Measurements from ENCODE around the gene MAGI1.

Gene MAGI1

DNA sequence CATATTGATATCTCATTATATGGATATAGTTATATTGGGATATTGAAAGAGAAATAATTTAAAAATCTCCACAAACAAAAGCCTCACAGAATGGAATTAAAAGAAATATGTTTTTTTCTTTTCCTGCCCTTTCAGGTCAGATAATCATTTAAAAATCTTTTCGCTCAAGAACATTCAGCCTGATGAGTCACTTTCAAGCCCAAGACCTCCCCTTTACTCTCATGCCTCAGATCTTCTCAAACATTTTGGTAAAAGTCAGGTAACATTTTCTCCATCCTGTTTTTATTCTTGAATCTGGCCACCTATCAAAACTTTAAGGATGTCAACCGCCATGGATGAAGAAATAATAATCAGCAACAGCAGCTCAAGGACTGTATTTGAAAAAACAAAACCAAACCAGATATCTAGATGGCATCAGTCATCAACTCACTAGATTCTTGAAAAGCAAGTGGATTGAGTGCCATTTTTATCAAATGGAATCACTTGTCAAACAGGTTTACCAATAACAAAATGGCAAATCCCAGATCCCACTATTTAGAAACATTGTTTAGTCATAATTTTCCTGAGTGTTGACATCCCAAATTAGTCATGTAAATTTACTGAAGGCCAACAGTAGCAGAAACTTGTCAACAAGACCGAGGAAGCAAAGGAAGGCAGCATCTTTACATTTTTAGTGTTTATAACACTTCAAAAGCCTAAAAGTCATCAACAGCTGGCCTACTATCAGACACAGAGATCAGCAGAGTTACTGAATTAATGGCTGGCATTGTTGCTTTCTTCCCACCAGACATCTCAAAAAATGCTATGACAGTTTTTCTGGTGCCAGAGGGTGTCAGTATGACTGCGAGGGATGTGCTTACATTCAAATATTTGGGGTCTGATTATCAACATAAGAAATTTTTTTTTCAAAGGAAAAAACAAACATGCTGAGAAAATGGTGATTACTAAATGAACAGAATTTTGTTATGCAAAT lies 444.7 kb downstream of the MAGI1 start:
- H3K4me3 ChIP-seq (ENCODE audit: low read length): no peak overlapping the region
- H3K18ac ChIP-seq (ENCODE audit: low read length): no peak overlapping the region
- H3K36me3 ChIP-seq (ENCODE audit: control insufficient read depth, insufficient read depth, low read length): no peaks in the 10 kb centered on the region
- H3K4me1 ChIP-seq (ENCODE audit: control insufficient read depth, low read depth, low read length): peaks cover 6% of the 10 kb centered on the region
- no peak overlapping the region for H2BK120ac ChIP-seq (ENCODE audit: low read depth, low read length)
- no peak overlapping the region for H4K8ac ChIP-seq (ENCODE audit: low read depth, low read length)
- no peak overlapping the region for H2BK5ac ChIP-seq (ENCODE audit: low read length)
- H3K4me2 ChIP-seq (ENCODE audit: low read length): no peak overlapping the region
- no peak overlapping the region for H2BK15ac ChIP-seq (replicated peaks; ENCODE audit: low read depth)
- H3K23ac ChIP-seq (ENCODE audit: low read length): no peak overlapping the region
- no peaks in the 10 kb centered on the region for H3K27me3 ChIP-seq (ENCODE audit: insufficient read depth, low read length, poor library complexity)
- WGBS (ENCODE audit: extremely low coverage, insufficient coverage, low lambda C conversion rate): no CpG with 5 or more reads among the region's 4 CpGs
- H3K9ac ChIP-seq (ENCODE audit: low read length): no peak overlapping the region
- DNase-seq: no peak
- H4K5ac ChIP-seq (ENCODE audit: low read length): no peak overlapping the region
- no peak overlapping the region for H3K56ac ChIP-seq (ENCODE audit: low read length)
- no peak overlapping the region for H2AK5ac ChIP-seq (ENCODE audit: low read length)
- peaks cover 8% of the 10 kb centered on the region for H3K79me1 ChIP-seq (ENCODE audit: low read length)
- H3K4ac ChIP-seq (ENCODE audit: low read depth, low read length): no peak overlapping the region
- H3K27ac ChIP-seq (ENCODE audit: low read depth, low read length): no peak overlapping the region
- peaks cover 25% of the 10 kb centered on the region for H3K79me2 ChIP-seq (ENCODE audit: control insufficient read depth, insufficient read depth, low read length)

DNA sequence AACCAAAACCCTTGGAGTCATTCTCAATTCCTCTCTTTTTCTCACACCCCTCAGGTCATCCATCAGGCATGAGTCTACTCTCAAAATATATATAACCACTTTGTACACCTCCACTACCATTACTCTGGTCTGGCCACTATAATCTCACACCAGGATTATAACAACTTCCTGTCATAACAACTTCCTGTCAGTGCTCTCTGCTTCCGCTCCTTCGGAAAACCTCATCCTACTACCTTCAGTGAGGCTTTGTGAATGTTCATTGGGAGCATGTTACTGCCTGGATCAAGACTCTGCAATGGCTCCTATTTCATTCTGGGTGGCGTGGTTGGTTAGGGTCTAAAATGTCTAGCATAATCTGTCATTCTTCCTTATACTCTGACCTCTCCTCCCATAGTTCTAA lies 447.4 kb downstream of the MAGI1 start:
- H3K9ac ChIP-seq (ENCODE audit: low read length): no peak overlapping the region
- no peak overlapping the region for H3K4ac ChIP-seq (ENCODE audit: low read depth, low read length)
- peaks cover 29% of the 10 kb centered on the region for H3K79me2 ChIP-seq (ENCODE audit: control insufficient read depth, insufficient read depth, low read length)
- H3K4me2 ChIP-seq (ENCODE audit: low read length): no peak overlapping the region
- no peak for DNase-seq
- no peak overlapping the region for H2BK5ac ChIP-seq (ENCODE audit: low read length)
- no peak overlapping the region for H3K27ac ChIP-seq (ENCODE audit: low read depth, low read length)
- no peak overlapping the region for H3K56ac ChIP-seq (ENCODE audit: low read length)
- no peaks in the 10 kb centered on the region for H3K27me3 ChIP-seq (ENCODE audit: insufficient read depth, low read length, poor library complexity)
- no peak overlapping the region for H2BK120ac ChIP-seq (ENCODE audit: low read depth, low read length)
- H3K18ac ChIP-seq (ENCODE audit: low read length): no peak overlapping the region
- H3K79me1 ChIP-seq (ENCODE audit: low read length): peaks cover 6% of the 10 kb centered on the region
- no peak overlapping the region for H3K23ac ChIP-seq (ENCODE audit: low read length)
- no peak overlapping the region for H2AK5ac ChIP-seq (ENCODE audit: low read length)
- H3K4me1 ChIP-seq (ENCODE audit: control insufficient read depth, low read depth, low read length): peaks cover 9% of the 10 kb centered on the region
- no peaks in the 10 kb centered on the region for H3K36me3 ChIP-seq (ENCODE audit: control insufficient read depth, insufficient read depth, low read length)
- no peak overlapping the region for H4K5ac ChIP-seq (ENCODE audit: low read length)
- no CpG with 5 or more reads among the region's 3 CpGs for WGBS (ENCODE audit: extremely low coverage, insufficient coverage, low lambda C conversion rate)
- no peak overlapping the region for H3K4me3 ChIP-seq (ENCODE audit: low read length)
- H2BK15ac ChIP-seq (replicated peaks; ENCODE audit: low read depth): no peak overlapping the region
- H4K8ac ChIP-seq (ENCODE audit: low read depth, low read length): no peak overlapping the region

DNA sequence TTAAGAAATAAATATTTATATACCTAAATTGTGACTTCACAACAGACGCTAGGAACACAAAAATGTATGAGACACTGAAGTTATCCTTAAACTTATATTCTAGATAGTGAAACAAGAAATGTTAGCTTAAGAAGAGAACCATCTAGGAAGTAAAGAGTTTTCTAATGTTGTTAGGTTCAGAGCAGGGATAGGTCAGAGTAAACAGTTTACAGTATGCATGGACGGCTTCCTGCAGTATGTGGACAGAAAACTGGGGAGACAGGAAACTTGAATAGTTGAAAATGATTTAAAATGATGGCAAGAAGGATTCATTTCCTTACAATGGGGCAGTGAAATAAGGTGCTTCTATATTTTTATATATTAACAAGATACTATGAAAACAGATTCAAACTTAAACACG lies 449.8 kb downstream of the MAGI1 start:
- H3K79me1 ChIP-seq (ENCODE audit: low read length): peaks cover 6% of the 10 kb centered on the region
- no peak overlapping the region for H2BK5ac ChIP-seq (ENCODE audit: low read length)
- H4K5ac ChIP-seq (ENCODE audit: low read length): no peak overlapping the region
- H2BK15ac ChIP-seq (replicated peaks; ENCODE audit: low read depth): no peak overlapping the region
- H3K4me1 ChIP-seq (ENCODE audit: control insufficient read depth, low read depth, low read length): peaks cover 6% of the 10 kb centered on the region
- H3K56ac ChIP-seq (ENCODE audit: low read length): no peak overlapping the region
- H2BK120ac ChIP-seq (ENCODE audit: low read depth, low read length): no peak overlapping the region
- no peak overlapping the region for H3K4ac ChIP-seq (ENCODE audit: low read depth, low read length)
- no peak overlapping the region for H3K4me2 ChIP-seq (ENCODE audit: low read length)
- peaks cover 21% of the 10 kb centered on the region for H3K79me2 ChIP-seq (ENCODE audit: control insufficient read depth, insufficient read depth, low read length)
- H3K23ac ChIP-seq (ENCODE audit: low read length): no peak overlapping the region
- no peak overlapping the region for H3K9ac ChIP-seq (ENCODE audit: low read length)
- no CpG with 5 or more reads among the region's 3 CpGs for WGBS (ENCODE audit: extremely low coverage, insufficient coverage, low lambda C conversion rate)
- no peaks in the 10 kb centered on the region for H3K27me3 ChIP-seq (ENCODE audit: insufficient read depth, low read length, poor library complexity)
- H3K4me3 ChIP-seq (ENCODE audit: low read length): no peak overlapping the region
- no peak overlapping the region for H3K18ac ChIP-seq (ENCODE audit: low read length)
- no peak overlapping the region for H4K8ac ChIP-seq (ENCODE audit: low read depth, low read length)
- no peak for DNase-seq
- no peak overlapping the region for H3K27ac ChIP-seq (ENCODE audit: low read depth, low read length)
- no peaks in the 10 kb centered on the region for H3K36me3 ChIP-seq (ENCODE audit: control insufficient read depth, insufficient read depth, low read length)
- no peak overlapping the region for H2AK5ac ChIP-seq (ENCODE audit: low read length)

DNA sequence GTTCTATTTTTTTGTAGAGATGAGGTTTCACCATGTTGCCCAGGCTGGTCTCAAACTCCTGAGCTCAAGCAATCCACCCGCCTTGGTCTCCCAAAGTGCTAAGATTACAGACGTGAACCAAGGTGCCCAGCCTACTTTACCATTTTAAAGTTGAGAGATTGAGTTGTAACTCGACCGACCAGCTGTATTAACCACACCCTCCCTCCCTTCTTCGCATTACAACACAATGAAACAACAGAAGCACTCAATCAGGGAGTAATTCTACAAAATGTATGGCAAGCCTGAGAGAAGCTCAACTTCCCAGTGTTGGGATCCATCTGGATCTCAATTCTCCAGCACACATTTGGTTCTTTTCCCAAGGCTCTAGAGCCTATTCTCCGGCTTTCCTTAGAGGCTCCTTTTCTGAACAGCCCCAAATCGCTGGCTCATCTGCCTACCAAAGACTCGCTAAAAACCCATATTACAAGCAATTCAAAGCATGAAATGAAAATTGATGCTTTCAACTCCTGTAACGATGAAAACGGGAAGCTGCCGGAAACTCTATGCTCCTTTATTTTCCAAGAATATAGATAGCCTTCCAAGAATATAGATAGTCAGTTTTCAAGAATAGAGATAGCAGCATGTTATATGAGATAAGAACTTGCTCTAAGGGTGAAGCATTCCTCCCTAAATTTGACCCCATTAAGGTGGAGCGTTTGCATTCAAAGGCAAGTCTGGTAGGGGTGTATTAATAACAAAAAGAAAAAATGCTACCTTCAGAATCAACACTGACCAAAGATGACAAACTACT lies 450.9 kb downstream of the MAGI1 start:
- H3K9ac ChIP-seq (ENCODE audit: low read length): no peak overlapping the region
- H2BK15ac ChIP-seq (replicated peaks; ENCODE audit: low read depth): no peak overlapping the region
- no peak overlapping the region for H3K56ac ChIP-seq (ENCODE audit: low read length)
- peaks cover 21% of the 10 kb centered on the region for H3K79me2 ChIP-seq (ENCODE audit: control insufficient read depth, insufficient read depth, low read length)
- H3K79me1 ChIP-seq (ENCODE audit: low read length): peaks cover 6% of the 10 kb centered on the region
- WGBS (ENCODE audit: extremely low coverage, insufficient coverage, low lambda C conversion rate): no CpG with 5 or more reads among the region's 12 CpGs
- no peak overlapping the region for H3K27ac ChIP-seq (ENCODE audit: low read depth, low read length)
- H2BK120ac ChIP-seq (ENCODE audit: low read depth, low read length): no peak overlapping the region
- peak overlapping the region; percentile 94 for H3K18ac ChIP-seq (ENCODE audit: low read length)
- no peak overlapping the region for H2AK5ac ChIP-seq (ENCODE audit: low read length)
- DNase-seq: no peak
- no peak overlapping the region for H2BK5ac ChIP-seq (ENCODE audit: low read length)
- no peak overlapping the region for H4K5ac ChIP-seq (ENCODE audit: low read length)
- peaks cover 6% of the 10 kb centered on the region for H3K4me1 ChIP-seq (ENCODE audit: control insufficient read depth, low read depth, low read length)
- H3K36me3 ChIP-seq (ENCODE audit: control insufficient read depth, insufficient read depth, low read length): no peaks in the 10 kb centered on the region
- H3K4ac ChIP-seq (ENCODE audit: low read depth, low read length): no peak overlapping the region
- H3K27me3 ChIP-seq (ENCODE audit: insufficient read depth, low read length, poor library complexity): no peaks in the 10 kb centered on the region
- no peak overlapping the region for H3K23ac ChIP-seq (ENCODE audit: low read length)
- H3K4me2 ChIP-seq (ENCODE audit: low read length): no peak overlapping the region
- no peak overlapping the region for H3K4me3 ChIP-seq (ENCODE audit: low read length)
- H4K8ac ChIP-seq (ENCODE audit: low read depth, low read length): no peak overlapping the region

GRCh38 chr3:65584913-65585312 lies 453.8 kb downstream of the MAGI1 start:
- Histone ChIP-seq H3K9ac (ENCODE audit: low read length) (no peak overlapping the region), H4K8ac (ENCODE audit: low read depth, low read length) (no peak overlapping the region), H3K18ac (ENCODE audit: low read length) (no peak overlapping the region), H3K79me2 (ENCODE audit: control insufficient read depth, insufficient read depth, low read length) (peaks cover 11% of the 10 kb centered on the region), H3K4me3 (ENCODE audit: low read length) (no peak overlapping the region), H2BK15ac (replicated peaks; ENCODE audit: low read depth) (no peak overlapping the region), H3K27ac (ENCODE audit: low read depth, low read length) (no peak overlapping the region), H3K79me1 (ENCODE audit: low read length) (peaks cover 6% of the 10 kb centered on the region), H2BK120ac (ENCODE audit: low read depth, low read length) (no peak overlapping the region), H2AK5ac (ENCODE audit: low read length) (no peak overlapping the region), H3K56ac (ENCODE audit: low read length) (no peak overlapping the region), H3K23ac (ENCODE audit: low read length) (no peak overlapping the region), H3K4me1 (ENCODE audit: control insufficient read depth, low read depth, low read length) (peaks cover 6% of the 10 kb centered on the region), H3K27me3 (ENCODE audit: insufficient read depth, low read length, poor library complexity) (no peaks in the 10 kb centered on the region), H4K5ac (ENCODE audit: low read length) (no peak overlapping the region), H2BK5ac (ENCODE audit: low read length) (no peak overlapping the region), H3K4me2 (ENCODE audit: low read length) (no peak overlapping the region), H3K36me3 (ENCODE audit: control insufficient read depth, insufficient read depth, low read length) (no peaks in the 10 kb centered on the region), H3K4ac (ENCODE audit: low read depth, low read length) (no peak overlapping the region)
- WGBS (ENCODE audit: extremely low coverage, insufficient coverage, low lambda C conversion rate): no CpG with 5 or more reads among the region's 2 CpGs
- no peak for DNase-seq

Data from mesendoderm (in vitro differentiated cells).